Upper lobe of right lung (tissue), 1 donor: ENCODE measurements around the gene PPP2R5C. TPM values are rescaled to one million over a fixed set of nuclear protein-coding genes. Genes with fewer than 3 reads are reported as not detected.

Experiments used
- ATAC-seq: fragments of 200-7000 bp; cut with Tn5 transposase; one replicate; pipeline ENCODE4 v1.9.1; 2020; ENCODE audit warnings: mild to moderate bottlenecking, moderate library complexity
- DNase-seq: peaks from one replicate; pipeline ENCODE4 v3.0.0-alpha.2; 2020
- H3K27ac ChIP-seq: fragments of 200-600 bp; one replicate; pipeline ENCODE4 v1.8.0; 2022
- H3K27me3 ChIP-seq: fragments of 200-600 bp; one replicate; pipeline ENCODE4 v1.8.0; 2022; ENCODE audit warnings: mild to moderate bottlenecking
- H3K36me3 ChIP-seq: fragments of 200-600 bp; one replicate; pipeline ENCODE4 v1.8.0; 2022
- H3K4me1 ChIP-seq: fragments of 200-600 bp; one replicate; pipeline ENCODE4 v1.8.0; 2022
- H3K4me3 ChIP-seq: fragments of 200-600 bp; one replicate; pipeline ENCODE4 v1.8.0; 2022; ENCODE audit warnings: mild to moderate bottlenecking
- H3K9me3 ChIP-seq: fragments of 200-600 bp; one replicate; pipeline ENCODE4 v1.8.0; 2022
- CTCF ChIP-seq: fragments of 200-600 bp; IDR thresholded peaks from one replicate; pipeline ENCODE4 v1.8.0; 2022; ENCODE audit warnings: antibody characterized with exemption
- intact Hi-C: fragments of 100-400 bp; cut with DNase I; formaldehyde crosslinking; loops from one replicate; pipeline ENCODE4 v1.11.0; 2022
- total RNA-seq: library from RNA; stranded (reverse); fragmentation: NEBNext Ultra II Directional; extraction: Animal tissue kit (Norgen Biotek cat#: 25700); gene quantifications from one replicate; pipeline ENCODE4 v1.2.1, GENCODE V29; 2021
- donor health status: DM: no; HTN: yes; CAD: no; lungs with severe emphysema.

PPP2R5C gene
- total RNA-seq, 1 donor from 2014 or later, result 165 TPM

- TF ChIP-seq CTCF, result no peak
- ATAC-seq, result no peak
- H3K27me3 ChIP-seq, result no peaks in the 10 kb centered on the region
- H3K9me3 ChIP-seq, result no peaks in the 10 kb centered on the region
- H3K4me1 ChIP-seq, result no peaks in the 10 kb centered on the region
- no peak overlapping the region for H3K27ac ChIP-seq
- DNase-seq, result no peak
- intact Hi-C loops, result no loop called here
- H3K36me3 ChIP-seq, result peaks cover 51% of the 10 kb centered on the region
- H3K4me3 ChIP-seq, result no peak overlapping the region
Measured at GRCh38 chr14:101926085-101926484, 164.6 kb downstream of the PPP2R5C start.

GRCh38 chr14:101926620-101927019 lies 165.1 kb downstream of the PPP2R5C start:
- no peak for TF ChIP-seq CTCF
- H3K27me3 ChIP-seq, result no peaks in the 10 kb centered on the region
- H3K9me3 ChIP-seq, result no peaks in the 10 kb centered on the region
- no peak overlapping the region for H3K4me3 ChIP-seq
- H3K36me3 ChIP-seq, result peaks cover 46% of the 10 kb centered on the region
- no peak overlapping the region for H3K27ac ChIP-seq
- intact Hi-C loops, result no loop called here
- no peak for ATAC-seq
- no peak for DNase-seq
- H3K4me1 ChIP-seq, result no peaks in the 10 kb centered on the region

GRCh38 chr14:101927859-101928258 lies 166.3 kb downstream of the PPP2R5C start:
- intact Hi-C loops, result no loop called here
- peak; percentile 90 for DNase-seq

GRCh38 chr14:101928415-101928841 lies 166.9 kb downstream of the PPP2R5C start:
- DNase-seq, result no peak
- intact Hi-C loops, result no loop called here
- ATAC-seq, result peak; percentile 63
- no peaks in the 10 kb centered on the region for H3K4me1 ChIP-seq
- H3K4me3 ChIP-seq, result no peak overlapping the region
- H3K27me3 ChIP-seq, result no peaks in the 10 kb centered on the region
- no peak for TF ChIP-seq CTCF
- peaks cover 30% of the 10 kb centered on the region for H3K36me3 ChIP-seq
- no peak overlapping the region for H3K27ac ChIP-seq
- no peaks in the 10 kb centered on the region for H3K9me3 ChIP-seq

More at GRCh38 chr14:101927859-101928258, 166.3 kb downstream of the PPP2R5C start:
- no peak overlapping the region for H3K4me3 ChIP-seq
- peaks cover 35% of the 10 kb centered on the region for H3K36me3 ChIP-seq
- no peaks in the 10 kb centered on the region for H3K9me3 ChIP-seq
- ATAC-seq, result peak; percentile 93
- no peaks in the 10 kb centered on the region for H3K27me3 ChIP-seq
- no peaks in the 10 kb centered on the region for H3K4me1 ChIP-seq
- no peak for TF ChIP-seq CTCF
- no peak overlapping the region for H3K27ac ChIP-seq

- Histone ChIP-seq H3K36me3 (peaks cover 30% of the 10 kb centered on the region), H3K9me3 (no peaks in the 10 kb centered on the region), H3K27ac (no peak overlapping the region), H3K4me1 (no peaks in the 10 kb centered on the region), H3K4me3 (no peak overlapping the region), H3K27me3 (no peaks in the 10 kb centered on the region)
- ATAC-seq, result no peak
- no peak for DNase-seq
- TF ChIP-seq CTCF, result no peak
- intact Hi-C loops, result no loop called here
Measured at GRCh38 chr14:101929096-101929495, 167.6 kb downstream of the PPP2R5C start.

- TF ChIP-seq CTCF, result no peak
- H3K27ac ChIP-seq, result no peak overlapping the region
- ATAC-seq (no peak), DNase-seq (no peak)
- peaks cover 28% of the 10 kb centered on the region for H3K36me3 ChIP-seq
- H3K4me3 ChIP-seq, result no peak overlapping the region
- no peaks in the 10 kb centered on the region for H3K4me1 ChIP-seq
- no peaks in the 10 kb centered on the region for H3K27me3 ChIP-seq
- H3K9me3 ChIP-seq, result no peaks in the 10 kb centered on the region
- intact Hi-C loops, result no loop called here
Measured at GRCh38 chr14:101929946-101930345, 168.4 kb downstream of the PPP2R5C start.
